22Rv1 (cell line): ENCODE data around the gene MED12L.

ENCODE experiments used
- H3K27ac ChIP-seq: fragments of 450-650 bp; 2 replicates; pipeline ENCODE4 v1.5.1; 2017
- ZFX ChIP-seq: fragments of 450-650 bp; IDR thresholded peaks from 2 replicates; pipeline ENCODE4 v1.6.1; 2017; ENCODE audit warnings: antibody characterized with exemption, borderline replicate concordance
- TF ChIP-seq, protein P1 (sequence below): fragments of 450-650 bp; IDR thresholded peaks from 2 replicates; pipeline ENCODE4 v1.5.1; 2017; ENCODE audit warnings: mild to moderate bottlenecking

Gene MED12L

DNA sequence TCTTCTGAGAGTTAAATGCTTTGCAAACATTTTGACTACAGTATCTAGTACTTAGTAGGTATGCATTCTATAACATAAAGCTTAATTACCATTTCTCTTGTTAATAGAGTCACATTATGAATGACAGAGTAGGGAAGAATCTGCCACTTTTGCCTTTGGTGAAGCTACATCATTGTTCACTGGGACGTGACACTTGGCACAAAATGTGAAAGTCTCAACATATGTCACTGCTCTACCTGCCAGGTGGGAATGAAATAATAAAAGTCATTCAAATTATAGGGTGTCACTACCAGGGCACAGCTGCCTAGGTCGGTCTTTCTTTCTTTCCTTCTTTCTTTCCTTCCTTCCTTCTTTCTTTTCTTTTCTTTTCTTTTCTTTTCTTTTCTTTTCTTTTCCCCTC, 213.5 kb downstream of the MED12L start:
- no peak overlapping the region for H3K27ac ChIP-seq
- TF ChIP-seq, protein P1, sequence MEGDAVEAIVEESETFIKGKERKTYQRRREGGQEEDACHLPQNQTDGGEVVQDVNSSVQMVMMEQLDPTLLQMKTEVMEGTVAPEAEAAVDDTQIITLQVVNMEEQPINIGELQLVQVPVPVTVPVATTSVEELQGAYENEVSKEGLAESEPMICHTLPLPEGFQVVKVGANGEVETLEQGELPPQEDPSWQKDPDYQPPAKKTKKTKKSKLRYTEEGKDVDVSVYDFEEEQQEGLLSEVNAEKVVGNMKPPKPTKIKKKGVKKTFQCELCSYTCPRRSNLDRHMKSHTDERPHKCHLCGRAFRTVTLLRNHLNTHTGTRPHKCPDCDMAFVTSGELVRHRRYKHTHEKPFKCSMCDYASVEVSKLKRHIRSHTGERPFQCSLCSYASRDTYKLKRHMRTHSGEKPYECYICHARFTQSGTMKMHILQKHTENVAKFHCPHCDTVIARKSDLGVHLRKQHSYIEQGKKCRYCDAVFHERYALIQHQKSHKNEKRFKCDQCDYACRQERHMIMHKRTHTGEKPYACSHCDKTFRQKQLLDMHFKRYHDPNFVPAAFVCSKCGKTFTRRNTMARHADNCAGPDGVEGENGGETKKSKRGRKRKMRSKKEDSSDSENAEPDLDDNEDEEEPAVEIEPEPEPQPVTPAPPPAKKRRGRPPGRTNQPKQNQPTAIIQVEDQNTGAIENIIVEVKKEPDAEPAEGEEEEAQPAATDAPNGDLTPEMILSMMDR = no peak
- TF ChIP-seq ZFX = no peak

DNA sequence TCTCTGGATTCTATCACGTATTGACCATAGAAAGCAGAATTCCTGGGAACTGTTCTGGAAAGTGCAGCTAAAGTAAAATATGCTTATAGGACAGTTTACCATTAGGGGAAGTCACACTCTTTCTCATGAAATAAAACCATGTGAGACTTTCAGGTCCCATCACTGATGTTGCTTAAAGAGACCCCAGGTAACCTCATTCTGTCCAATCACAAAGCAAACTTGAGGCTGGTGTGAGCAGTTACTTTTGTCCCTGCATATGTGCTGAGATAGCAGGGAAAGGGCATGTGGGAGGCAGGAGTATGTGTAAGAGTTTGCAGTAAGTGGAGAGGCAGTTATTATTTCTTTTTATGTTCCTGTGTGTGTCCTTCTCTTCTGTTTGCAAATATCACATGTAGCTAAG, 215.1 kb downstream of the MED12L start:
- H3K27ac ChIP-seq = no peak overlapping the region
- TF ChIP-seq, protein P1 = no peak
- no peak for TF ChIP-seq ZFX

DNA sequence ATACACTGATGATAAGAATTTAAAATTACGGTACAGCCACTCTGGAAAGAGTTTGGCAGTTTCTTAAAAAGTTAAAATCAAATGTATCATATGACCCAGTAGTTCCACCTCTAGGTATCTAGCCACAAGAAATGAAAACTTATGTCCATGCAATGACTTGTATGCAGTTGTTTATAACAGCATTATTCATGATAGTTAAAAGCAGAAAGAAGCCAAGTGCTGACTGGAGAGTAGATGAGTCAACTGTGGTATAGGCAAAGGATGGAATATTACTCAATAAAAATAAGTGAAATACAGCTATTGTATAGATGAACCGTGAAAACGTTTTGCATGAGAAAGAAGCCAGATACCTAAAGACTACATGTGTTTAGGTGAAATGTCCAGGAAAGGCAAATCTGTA, 216.3 kb downstream of the MED12L start:
- H3K27ac ChIP-seq = no peak overlapping the region
- TF ChIP-seq ZFX = no peak
- TF ChIP-seq, protein P1 = no peak

DNA sequence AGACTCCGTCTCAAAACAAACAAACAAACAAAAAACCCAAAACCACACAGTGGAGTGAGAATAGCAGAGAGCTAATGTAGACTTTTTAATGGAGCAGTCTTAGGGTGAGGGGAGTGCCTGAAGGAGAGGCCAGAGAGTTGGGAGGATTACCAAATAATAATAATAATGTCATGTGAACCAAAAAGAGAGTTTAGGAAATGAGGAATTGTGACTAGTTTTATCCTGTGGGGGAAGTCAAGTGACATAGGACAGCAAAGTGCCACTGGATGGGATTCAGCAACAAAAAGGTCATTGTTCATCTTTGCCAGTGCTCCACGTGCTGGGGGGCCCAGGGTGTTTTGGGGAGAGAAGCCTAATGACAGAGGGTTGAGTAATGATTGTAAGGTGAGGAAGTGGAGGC, 218.3 kb downstream of the MED12L start:
- TF ChIP-seq, protein P1 = no peak
- no peak for TF ChIP-seq ZFX
- no peak overlapping the region for H3K27ac ChIP-seq

DNA sequence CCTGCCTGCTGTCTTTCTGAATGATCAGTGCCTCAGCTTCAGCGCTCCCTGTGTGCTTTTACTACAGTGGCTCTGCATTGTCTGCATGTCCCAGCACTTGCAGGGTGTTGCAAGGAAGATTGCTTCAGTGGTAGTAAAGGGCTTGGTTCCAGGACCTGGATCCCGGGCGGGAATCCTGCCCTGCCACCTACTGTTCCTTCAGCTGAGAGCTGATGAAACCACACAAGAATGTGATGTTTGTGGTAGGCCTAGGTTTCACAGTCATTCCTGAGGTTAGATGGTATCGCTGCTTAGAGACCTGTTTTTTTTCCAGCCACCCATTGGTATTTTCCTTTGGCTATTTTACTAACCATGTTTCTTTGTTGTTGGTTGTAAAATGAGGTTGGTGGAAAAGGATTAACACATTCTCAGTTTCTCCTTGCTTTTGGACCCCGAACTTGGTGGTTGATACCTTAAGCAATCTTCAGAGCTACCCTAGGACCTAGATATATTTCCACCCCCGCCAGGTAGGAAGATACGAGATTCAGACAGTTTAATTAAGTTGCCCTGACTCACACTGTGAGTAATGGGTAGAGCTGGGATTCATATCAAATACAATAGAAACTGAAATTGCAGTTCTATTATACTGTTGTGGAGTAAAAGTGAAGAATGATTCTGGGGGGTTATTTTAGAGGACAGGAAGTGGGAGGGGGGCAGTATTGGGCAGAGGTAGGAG, 219.8 kb downstream of the MED12L start:
- no peak for TF ChIP-seq ZFX
- TF ChIP-seq, protein P1 = no peak
- H3K27ac ChIP-seq = no peak overlapping the region

DNA sequence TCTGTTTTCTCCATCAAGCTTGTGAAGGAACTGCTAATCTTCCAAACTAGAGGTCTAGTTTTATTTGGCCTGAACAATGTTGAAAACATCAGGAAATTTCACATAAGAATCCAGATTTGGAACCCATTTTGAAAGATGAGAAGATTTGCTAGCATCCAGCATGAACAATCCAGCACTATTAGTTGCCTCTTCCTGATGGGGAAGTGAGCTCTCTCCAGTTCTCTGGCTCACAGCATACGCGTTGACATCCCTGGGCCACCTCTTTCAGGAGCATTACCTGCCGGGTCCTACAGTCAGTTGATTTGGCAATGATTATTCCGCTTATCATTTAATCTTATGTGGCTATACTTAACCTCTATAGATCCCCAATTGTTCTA, 220.3 kb downstream of the MED12L start:
- no peak overlapping the region for H3K27ac ChIP-seq

DNA sequence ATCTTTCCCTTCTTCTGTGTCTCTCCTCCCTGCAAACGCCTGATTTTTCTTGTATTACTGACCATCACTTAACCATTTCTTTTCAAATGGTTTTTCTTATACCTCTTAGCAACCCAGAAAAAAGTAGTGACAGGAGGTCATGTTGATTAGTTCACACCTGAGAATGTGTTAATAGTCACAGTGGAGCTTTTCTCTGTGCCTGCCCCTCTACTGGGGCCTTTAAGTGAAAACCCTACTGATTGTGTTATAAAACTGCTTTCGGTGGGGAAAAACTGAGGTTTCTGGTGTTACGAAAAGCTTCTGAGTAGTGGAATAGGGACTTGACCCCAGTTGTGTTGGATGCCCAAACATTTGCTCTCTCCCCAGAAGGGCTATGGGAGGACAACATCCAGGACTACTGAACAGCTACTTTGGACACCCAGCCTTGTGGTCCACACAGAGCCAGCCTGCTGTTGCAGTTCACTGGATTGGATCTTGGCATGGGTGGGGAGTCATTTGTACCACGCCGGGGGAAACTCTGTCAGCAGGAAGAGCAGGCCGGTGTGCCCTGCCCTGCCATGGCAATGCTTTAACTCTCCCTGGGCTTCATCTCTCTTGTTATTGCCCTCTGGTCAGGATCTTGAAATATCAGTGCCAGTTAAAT, 220.8 kb downstream of the MED12L start:
- TF ChIP-seq, protein P1 = no peak
- no peak for TF ChIP-seq ZFX
- H3K27ac ChIP-seq = no peak overlapping the region

More for the DNA sequence above, 220.3 kb downstream of the MED12L start:
- TF ChIP-seq ZFX = no peak
- TF ChIP-seq, protein P1 = no peak
